ENCODE results near the gene CD180.

Gene CD180

GRCh38 chr5:67141644-67142043 is 55.0 kb downstream of the CD180 start:
- no peak for DNase-seq
- Histone ChIP-seq H3K9me3 (no peaks in the 10 kb centered on the region), H3K36me3 (no peaks in the 10 kb centered on the region), H3K4me3 (ENCODE audit: low read depth, low read length) (no peak overlapping the region), H3K27me3 (no peaks in the 10 kb centered on the region), H3K4me1 (no peaks in the 10 kb centered on the region)
- no peak for TF ChIP-seq CTCF (IDR thresholded peaks at IDR 0.05; ENCODE audit: low read depth, low read length)

GRCh38 chr5:67140413-67140812 is 56.2 kb downstream of the CD180 start:
- Histone ChIP-seq H3K27me3 (no peaks in the 10 kb centered on the region), H3K4me1 (no peaks in the 10 kb centered on the region), H3K9me3 (no peaks in the 10 kb centered on the region), H3K36me3 (no peaks in the 10 kb centered on the region), H3K4me3 (ENCODE audit: low read depth, low read length) (no peak overlapping the region)
- TF ChIP-seq CTCF (IDR thresholded peaks at IDR 0.05; ENCODE audit: low read depth, low read length): no peak
- no peak for DNase-seq

DNA sequence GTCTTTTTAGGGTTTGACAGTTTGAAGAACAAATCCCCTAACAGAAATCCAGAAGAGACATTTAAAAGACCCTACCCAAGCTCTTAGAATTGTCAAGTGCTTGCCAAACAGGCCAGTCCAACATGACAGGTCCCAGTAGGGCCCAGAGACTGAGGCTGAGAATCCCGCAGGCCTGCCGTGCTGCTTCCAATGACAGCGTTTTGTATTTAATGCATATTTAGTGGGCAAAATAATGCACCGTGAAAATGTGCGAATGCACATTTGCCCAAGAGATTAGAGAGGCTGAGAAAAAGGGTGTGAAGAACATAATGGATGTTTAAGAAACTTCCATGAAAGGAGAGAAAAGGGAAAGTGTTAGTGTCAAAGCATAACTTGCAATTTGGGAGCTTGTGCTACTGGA is 57.6 kb downstream of the CD180 start:
- Histone ChIP-seq H3K27me3 (no peaks in the 10 kb centered on the region), H3K4me3 (ENCODE audit: low read depth, low read length) (no peak overlapping the region), H3K9me3 (no peaks in the 10 kb centered on the region), H3K36me3 (no peaks in the 10 kb centered on the region), H3K4me1 (no peaks in the 10 kb centered on the region)
- no peak for TF ChIP-seq CTCF (IDR thresholded peaks at IDR 0.05; ENCODE audit: low read depth, low read length)
- DNase-seq: no peak

- no peak for DNase-seq
- TF ChIP-seq CTCF (IDR thresholded peaks at IDR 0.05; ENCODE audit: low read depth, low read length): no peak
- Histone ChIP-seq H3K36me3 (no peaks in the 10 kb centered on the region), H3K9me3 (no peaks in the 10 kb centered on the region), H3K4me1 (no peaks in the 10 kb centered on the region), H3K27me3 (no peaks in the 10 kb centered on the region), H3K4me3 (ENCODE audit: low read depth, low read length) (no peak overlapping the region)
These were observed 61.1 kb downstream of the CD180 start for GRCh38 chr5:67135381-67135984.

GRCh38 chr5:67133776-67134175 is 62.8 kb downstream of the CD180 start:
- H3K36me3 ChIP-seq: no peaks in the 10 kb centered on the region

More at GRCh38 chr5:67133776-67134175, 62.8 kb downstream of the CD180 start:
- no peak for TF ChIP-seq CTCF (IDR thresholded peaks at IDR 0.05; ENCODE audit: low read depth, low read length)
- no peak for DNase-seq
- Histone ChIP-seq H3K27me3 (no peaks in the 10 kb centered on the region), H3K4me1 (no peaks in the 10 kb centered on the region), H3K4me3 (ENCODE audit: low read depth, low read length) (no peak overlapping the region), H3K9me3 (no peaks in the 10 kb centered on the region)

Measured in BE2C (cell line).